CD4-positive, alpha-beta T cell treated with Interleukin-21 for 1 hour (primary cell): ENCODE results near the gene HDAC9.

Experiments
- DNase-seq: peaks from one replicate; pipeline ENCODE4 v3.0.0-alpha.2; 2020

The HDAC9 gene

DNA sequence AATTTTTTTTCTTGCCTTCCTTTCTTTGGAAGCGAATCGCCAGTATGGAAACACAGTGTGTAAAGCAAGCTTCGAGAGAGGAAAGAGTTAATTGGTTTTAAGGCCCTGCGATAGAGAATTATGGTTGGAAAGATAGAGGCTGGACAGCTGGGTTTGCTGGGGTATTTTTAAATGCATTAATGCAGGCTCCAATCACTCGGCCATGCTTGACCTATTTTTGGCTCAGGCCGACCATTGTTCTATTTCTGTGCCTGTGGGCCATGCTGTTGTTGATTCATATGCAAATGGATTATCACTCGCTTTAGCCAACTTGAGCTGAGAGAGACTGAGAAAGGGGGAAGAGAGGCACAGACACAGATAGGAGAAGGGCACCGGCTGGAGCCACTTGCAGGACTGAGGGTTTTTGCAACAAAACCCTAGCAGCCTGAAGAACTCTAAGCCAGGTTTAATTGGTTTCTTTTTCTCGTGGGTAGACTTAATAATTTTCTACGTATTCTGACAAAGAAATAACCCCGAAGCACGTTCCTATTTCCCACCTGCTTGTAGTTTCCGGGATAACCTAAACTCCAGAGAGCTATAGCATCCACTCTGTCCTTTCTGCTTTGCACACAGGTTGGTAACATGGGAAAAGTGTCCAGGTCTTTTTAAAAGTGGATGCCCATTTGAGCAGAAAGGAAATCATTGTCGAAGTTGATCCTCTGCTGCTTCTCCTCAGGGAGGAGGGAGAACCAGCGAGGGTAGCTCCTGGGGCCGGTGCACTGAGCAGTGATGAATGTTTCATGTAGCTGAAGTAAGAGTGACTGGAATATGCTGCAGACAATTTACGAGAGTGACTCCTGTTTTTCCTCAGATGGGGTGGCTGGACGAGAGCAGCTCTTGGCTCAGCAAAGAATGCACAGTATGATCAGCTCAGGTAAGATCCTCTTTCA is at the start of gene HDAC9:
Gene HDAC9 (plus strand): TSS at position 338 of the 929 bp plus-strand sequence. CDS start 554 bp downstream, at position 892.
- DNase-seq: no peak

DNA sequence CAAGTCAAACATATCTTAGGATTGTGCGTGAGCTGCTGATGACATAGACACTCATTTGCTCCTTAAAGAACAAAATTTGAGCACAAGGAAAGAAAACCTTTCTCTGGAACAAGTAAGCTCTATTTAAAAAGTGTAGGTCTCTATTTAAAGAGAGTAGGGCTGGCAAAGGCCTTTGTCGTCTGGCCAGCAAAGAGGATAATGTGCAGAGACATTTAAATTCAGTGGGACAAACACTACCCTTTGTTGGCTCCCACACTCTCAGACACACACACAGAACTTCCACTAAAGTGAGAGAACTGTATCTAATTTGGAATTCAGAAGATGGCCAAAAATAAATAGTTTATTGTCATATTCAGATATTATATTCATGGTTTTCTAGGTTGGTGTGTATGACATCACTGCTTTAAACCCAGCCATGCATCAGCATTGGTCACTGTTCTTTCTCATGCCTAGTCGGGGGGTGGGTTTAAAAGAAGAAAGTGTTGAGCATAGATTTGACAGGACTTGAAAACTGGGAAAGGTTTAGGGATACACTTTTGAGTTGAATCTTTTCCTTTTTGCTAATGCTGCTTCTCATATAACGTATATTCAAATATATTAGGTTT is 49.5 kb upstream of the HDAC9 start:
- DNase-seq: no peak

DNA sequence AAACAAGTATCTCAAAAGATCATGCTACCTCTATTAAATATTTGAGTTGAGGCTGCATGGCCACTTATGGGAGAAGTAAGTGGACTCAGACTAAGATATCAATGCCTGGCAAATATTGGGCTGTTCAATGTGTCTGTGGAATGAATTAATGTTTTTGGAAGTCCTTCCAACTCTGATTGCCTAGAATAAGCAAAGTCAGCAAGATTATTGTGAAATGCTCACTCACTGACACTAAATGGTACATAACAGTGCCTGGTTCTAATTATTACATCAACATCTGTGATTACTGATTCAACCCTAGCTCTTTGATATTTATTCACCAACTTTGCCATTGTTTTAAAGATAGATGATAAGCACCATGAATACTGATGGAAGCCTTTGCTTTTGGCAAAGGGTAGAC is 45.5 kb upstream of the HDAC9 start:
- no peak for DNase-seq

DNA sequence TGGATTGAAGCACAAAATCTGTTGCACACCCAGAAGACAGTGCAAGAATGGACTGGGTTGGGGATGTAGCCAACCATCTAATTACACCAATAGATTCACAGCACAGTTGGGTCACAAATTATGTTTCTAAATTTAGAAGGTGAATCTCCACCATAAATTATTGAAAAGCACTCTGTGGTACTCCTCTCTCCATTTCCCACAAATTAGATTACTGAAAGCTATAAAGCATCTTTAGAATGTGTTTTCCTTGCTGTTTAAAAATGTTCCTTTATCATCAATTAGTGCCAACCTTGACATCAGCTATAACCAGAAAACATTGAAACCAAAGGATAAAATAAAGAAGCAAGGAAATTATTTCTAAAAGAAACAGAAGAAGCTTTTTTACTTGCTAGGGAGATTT is 39.9 kb upstream of the HDAC9 start:
- no peak for DNase-seq

DNA sequence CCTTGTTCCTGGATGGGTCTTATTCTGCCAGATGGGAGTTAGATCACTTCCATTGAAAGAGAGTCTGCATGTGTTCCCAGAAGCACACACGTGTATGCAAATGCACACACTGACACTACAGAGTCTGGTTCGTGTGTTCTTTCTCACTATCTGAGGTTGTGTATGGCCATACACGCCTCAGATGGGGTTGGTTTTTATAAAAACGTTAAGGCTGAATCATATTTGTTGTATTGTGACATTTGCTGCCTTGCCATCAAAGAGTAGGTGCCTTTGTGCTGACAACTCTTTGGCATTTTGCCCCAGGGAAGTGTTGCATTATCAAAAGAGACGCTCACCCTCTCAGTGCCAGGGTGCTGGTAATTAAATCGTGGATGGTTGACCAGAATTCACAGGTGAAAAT is 37.7 kb upstream of the HDAC9 start:
- DNase-seq: no peak

DNA sequence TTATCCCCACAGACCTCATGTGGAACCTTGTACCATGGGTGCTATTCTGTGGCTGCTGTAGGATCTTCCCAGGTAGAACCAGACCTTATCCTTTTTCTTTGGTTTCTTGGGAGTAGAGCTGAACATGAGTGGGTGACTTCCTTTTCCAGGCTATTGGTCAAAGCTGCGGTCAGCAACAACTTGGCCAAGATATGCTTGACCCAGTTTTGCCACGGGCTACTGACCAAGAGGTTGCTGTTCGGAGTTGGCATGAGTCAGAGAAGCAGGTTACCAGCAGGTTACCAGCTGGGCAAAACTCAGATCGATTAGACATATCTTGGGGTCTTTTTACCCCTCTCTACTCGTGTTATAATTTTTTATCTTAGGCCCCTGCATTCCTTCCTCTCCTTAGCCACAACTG is 36.7 kb upstream of the HDAC9 start:
- DNase-seq: no peak

DNA sequence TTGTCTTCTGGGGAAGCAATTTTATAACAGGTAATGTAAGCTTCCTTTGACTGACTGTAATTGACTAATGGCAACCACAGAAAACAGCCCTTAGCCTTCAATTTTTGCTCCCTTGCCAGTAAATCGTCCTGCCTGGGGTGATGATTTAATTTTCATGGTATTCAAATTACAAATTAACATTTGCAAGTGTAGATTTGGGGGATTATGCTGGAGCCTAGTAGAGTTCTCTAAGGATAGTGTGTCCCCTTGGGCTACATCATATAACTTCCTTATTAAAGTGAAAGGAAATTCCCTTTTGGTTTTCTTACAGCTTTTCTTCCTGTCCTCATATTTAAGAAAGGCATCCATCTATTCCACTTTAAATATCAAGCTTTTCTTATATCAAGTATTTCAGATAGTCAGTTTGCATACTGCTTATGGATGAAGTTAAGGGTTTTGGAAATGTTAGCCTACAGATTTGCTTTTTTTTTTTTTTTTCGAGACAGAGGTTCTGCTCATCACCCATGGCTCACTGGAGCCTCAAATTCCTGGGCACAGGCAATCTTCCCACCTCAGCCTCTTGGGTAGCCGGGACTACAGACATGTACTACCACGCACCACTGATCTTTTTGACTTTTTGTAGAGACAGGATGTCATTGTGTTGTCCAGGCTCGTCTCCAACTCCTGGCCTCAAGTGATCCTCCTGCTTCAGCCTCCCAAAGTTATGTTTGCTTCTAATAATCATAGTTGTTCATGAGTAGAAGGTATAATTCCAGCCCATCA is 35.9 kb upstream of the HDAC9 start:
- DNase-seq: no peak

DNA sequence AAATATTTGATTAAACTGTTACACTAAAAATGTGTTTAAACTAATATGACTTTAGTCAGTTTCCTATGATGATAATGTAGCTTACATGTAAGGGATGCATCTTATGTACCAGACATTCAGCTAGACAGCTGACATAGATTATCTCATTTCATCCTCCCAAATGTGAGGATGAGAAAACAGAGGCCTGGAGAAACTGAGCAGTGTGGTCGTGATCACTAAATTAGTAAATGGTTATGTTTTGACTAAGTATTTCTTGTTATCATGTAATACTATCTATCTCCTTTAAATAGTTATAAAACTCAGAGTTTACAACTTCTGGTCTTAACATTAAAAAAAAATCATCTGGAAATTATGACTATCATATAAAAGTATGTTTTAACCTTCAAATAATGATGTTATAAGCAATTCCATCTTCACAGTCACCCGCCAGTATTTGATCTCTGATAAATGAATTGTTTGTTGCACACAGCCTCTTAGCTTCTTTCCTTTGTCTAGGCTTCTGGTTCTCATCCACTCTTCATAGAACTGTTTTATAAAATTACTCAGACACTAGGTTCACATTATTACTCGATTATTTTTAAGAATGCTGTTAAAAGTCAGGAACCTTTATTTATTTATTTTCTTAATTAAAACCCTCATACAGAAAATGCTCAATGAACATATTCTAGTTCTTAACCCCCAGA is 33.6 kb upstream of the HDAC9 start:
- DNase-seq: no peak

DNA sequence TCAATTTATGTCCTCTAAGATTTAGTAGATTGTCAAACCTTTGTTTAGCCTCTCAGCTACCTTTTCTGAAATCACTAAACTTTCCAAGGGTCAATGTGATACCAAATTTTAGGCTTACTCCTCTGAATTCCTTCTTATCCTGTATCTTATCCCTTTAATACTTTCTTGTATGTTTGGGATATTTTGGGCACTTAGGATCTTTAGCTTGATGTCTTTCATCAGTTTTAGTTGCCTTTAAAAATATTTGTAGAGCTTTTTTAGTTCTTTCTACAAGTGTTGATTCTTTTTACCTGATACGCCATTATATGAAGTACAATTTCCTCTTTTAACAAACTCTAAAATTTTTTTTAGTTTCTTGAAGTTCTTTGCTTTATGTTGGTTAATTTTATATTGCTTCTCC is 30.7 kb upstream of the HDAC9 start:
- DNase-seq: no peak

DNA sequence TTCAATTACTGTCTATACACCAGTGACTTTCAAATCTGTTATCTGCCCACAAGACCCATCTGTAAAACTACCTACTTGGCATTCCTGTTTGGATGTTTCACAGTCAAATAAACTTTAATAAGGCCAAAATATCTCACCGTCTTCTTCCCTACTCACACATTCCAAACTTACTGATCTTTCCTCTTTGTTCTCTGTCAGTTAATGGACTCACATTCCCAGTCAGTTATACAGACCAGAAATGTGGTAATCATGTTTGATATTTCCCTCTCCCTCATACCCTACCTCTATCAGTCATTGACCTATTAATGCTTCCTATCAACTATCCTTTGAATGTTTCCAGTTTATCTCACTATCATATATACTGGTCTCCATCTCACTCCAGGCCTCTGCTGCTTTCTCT is 28.5 kb upstream of the HDAC9 start:
- DNase-seq: no peak

DNA sequence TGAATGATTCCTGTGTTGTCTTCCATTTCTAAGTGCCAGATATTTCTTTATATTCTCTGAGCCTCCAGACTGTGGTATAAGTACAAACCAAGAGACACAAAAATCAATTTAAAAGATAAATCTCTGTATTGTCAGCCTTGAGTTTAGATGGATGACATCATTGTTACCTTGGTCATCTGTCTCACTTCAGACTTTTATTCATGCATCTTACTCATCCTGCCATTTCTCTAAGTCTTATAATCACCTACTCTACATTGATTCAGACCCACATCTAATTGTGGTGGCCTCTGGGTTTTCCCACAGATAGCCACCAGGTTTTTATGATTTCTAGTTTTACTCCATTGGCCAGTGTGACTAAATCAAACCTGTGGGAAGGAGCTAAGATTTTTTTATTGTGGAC is 26.8 kb upstream of the HDAC9 start:
- DNase-seq: no peak

DNA sequence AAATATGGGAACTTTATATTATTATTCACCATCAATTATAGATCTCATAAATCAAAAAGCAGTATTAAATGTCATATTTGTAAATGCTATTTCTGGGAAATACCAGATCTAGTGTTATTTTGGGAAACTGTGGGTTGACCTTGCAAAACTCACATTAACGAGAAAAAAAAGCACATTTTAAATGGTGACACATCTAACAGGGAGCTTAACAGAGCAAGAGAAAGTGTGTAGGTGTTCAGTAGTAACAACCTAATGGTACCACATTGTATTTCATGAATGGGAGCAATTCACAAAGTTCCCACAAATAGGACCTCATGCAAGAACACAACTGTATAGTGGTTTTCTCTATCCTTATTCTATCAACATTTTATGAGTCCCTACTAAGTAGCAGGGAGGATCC is 26.2 kb upstream of the HDAC9 start:
- no peak for DNase-seq

DNA sequence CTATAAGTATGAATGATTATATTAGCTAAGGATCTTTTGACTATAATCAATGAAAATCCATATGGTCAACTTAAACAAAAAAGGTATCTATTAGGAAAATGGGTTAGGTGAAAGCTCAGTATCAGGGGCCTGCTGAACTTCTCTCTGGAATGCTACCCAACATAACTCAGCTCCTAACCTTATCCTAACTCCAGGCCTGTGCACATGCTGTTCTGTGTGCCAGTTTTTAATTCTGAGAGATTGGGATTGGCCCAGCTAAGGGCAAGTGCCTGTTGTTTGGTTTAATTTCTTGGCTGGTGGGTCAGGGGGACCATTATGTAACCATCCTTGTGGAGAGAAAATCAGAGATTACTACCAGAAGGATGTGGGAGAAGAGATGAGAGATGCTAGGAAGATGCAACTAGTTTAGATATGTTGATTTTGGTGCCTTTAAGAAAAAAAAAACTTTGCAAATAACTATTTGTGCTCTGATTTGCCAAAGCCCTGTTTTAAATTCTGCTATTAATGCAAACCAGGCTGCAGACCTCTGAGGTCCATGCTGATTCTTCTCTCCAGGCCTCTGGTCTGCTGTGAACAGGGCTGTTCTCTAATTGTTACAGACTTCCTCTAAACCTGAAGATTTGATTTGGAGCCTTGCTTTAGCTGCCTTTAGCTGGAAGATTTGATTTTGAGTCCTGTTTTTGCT is 23.9 kb upstream of the HDAC9 start:
- DNase-seq: no peak

DNA sequence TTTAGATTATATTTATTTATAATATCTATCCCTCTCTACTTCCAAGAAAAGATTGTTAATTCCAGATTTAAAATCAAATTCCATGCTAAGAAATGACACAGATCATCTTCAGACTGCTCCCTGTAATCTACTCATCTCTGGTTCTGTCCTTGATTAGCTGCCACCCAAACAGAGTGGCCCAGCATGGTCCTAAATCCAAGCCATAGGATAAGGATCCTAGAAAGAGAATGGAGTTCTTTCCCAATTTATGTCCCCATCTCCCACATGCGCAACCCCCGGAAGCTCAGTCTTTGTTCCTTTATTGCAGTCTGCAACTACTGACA is 23.4 kb upstream of the HDAC9 start:
- DNase-seq: no peak

DNA sequence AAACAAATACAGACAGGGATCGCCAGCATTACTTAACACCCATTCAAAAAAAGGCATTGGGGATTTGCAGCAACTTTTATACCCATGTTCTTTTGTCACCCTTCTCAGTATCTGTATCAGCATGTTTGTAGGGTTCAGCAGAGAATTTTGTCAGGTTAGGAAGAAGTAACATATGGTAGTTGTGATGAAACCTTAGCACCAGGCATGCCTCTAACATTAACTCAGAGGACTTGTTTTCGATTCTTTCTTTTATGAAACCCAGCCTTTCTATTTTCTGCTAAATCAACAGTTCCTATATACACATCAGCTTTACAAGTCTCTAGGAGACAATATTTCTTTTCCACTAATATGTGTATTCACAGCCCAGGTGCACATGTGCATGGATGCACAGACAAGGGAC is 22.4 kb upstream of the HDAC9 start:
- DNase-seq: no peak

DNA sequence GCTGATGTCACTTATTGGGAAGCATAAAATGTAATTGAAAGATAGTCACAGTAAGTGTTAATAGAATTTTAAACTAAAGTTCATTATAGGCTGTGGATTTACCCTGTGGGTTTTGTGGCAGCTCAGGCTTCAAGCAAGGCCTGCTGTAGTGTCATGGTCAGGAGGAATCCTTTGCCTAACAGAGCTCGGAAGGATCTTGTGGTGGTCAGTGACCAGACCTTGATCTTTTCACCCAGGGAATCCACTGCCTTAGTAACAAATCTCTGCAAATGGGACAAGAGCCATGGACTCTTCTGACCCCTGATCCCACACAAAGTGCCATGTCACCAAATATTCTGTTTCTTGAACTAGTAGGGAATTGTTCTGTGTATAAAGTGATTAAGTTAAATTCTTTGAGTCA is 20.6 kb upstream of the HDAC9 start:
- DNase-seq: no peak

DNA sequence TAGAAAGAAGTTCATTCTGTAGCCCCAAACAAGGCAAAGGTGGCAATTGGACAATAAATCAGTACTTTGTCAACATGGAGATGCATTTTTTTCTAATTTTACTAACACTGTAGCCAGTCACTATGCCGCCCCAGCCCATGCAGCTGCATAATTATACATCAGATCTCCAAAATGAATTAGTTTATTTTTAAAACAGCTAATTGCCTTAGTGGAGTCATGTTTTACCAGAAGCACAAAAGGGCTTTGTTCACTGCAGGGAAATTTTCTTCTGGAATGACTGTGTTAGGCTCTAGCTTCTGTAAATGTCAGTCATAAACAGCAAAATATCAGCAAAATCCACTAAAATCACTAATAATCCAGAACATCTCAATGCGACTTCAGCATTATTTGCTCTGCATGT is 20.1 kb upstream of the HDAC9 start:
- DNase-seq: no peak

DNA sequence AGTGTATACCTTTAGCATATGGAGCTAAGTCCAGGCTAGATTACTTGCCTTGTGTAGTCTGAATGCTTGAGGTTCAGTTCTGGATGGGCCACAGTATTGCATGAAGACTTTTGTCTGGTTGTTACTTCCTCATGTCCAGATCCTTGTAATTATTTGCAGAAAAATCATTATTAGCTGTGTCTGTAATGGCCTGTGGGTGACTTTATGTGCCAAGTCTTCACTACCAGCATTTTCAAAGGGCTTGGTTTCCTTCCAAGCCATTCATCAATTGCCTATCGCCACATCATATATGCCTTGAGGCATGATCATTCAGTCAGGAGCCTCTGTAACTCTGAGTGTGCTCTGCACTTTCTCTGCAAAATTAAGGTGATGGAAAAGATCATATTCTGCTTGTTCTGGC is 13.8 kb upstream of the HDAC9 start:
- DNase-seq: no peak

DNA sequence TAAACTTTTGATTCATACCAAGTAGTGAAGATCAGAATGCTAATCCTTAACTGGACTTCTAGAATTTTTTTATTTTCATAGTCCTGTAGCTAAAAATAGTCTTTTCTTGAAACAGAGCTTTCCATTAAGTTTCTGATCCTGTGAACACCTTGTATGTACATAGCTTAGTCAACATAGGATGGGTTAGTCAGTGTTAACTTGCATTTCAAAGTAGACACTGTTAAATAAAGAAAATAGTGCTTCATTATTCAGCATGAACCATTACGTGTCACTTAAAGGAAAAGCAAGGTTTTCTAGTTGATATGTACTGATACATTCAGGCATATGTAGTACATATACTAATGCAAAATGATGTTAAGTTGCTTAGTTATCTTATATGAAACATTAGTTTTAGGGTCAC is 7.5 kb upstream of the HDAC9 start:
- no peak for DNase-seq

DNA sequence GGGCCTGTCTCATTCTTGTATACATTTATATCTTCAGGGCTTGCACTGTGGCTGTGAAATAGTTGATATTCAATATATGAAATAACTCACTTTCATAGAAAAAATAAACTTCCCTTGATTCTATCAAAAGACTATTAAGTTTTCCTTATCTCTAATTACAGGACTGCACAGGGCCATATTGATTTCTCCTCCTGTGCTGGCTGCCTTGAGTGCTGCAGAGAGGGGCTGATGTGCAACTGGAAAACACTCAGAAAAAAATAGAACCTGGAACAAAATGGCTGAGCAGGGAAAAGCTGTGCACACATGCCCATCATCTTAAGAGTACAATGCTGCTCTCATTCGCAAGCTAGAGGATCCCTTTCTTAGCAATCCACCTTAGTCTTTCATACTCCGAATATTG is 5.9 kb upstream of the HDAC9 start:
- DNase-seq: no peak

DNA sequence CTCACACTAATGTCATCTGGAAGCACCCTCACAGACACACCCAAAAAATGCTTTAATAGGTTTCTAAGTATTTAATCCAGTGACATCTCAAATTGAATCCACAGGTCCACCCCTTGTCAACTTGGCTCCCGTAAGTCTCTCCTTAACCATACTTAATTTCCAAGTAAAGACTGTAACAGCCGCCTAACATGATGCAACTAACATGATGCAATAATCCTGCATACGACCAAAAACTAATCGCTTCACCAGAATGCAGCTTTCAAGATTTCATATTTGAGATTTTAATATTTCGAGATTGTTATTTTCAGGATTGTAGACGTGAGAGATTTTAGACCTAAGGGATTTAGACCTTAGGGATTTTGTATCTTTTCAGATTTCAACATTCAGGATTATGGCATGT is 3.7 kb upstream of the HDAC9 start:
- DNase-seq: no peak

DNA sequence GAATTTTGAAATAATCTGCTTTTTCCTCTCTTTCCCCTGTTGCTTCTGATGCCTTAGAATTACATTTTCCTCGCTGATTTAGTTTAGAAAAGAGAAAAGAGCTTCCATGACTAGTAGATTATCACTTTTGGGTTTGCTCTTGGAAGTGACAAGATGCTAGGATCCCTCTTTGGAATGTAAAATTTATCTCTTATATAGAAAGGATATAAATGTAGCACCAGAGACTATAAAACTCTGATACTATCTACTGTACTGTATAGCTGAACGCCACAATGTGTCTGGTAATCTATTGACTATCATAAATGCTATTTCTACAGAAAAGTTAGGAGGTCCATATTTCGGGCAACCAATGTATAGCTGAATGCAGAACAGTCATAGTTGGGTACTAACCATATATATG is 1.1 kb upstream of the HDAC9 start:
- DNase-seq: no peak
